Naive thymus-derived CD8-positive, alpha-beta T cell (primary cell): ENCODE measurements around the gene CLASP1. TPM values are rescaled to one million over a fixed set of nuclear protein-coding genes. Genes with fewer than 3 reads are reported as not detected.

Experiments used
- ATAC-seq, 2 donors: fragments of 150-1000 bp; cut with Tn5 transposase in 1 of 2; sonication (Bioruptor Pico), chemical (Tn5 transposase) in 1 of 2; 1 replicate in 1 of 2; 2 replicates in 1 of 2; pipeline ENCODE4 v1.10.0; 2021; ENCODE audit warnings: mild to moderate bottlenecking in 2 of 2, moderate library complexity in 2 of 2
- POLR2A ChIA-PET: fragments of 350-600 bp; sonication (Branson Sonifier 250); formaldehyde crosslinking; loops from one replicate; lab custom pipeline; 2021; ENCODE audit warnings: antibody characterized with exemption; lab: Charles Lee
- DNase-seq, 10 donors: peaks; one replicate each; pipeline versions ENCODE4 v3.0.0 to v3.0.0-alpha.2; 2020 to 2022
- H3K27ac Mint-ChIP-seq, 10 donors: one replicate each; pipeline ENCODE4 v1.8.0; 2020 to 2022; ENCODE audit warnings: mild to moderate bottlenecking in 10 of 10, mixed read lengths in 10 of 10, moderate library complexity in 4 of 10, inconsistent platforms in 1 of 10
- H3K27me3 Mint-ChIP-seq, 5 donors: one replicate each; pipeline ENCODE4 v1.8.0; 2021 to 2022; ENCODE audit warnings: mixed read lengths in 5 of 5
- H3K36me3 Mint-ChIP-seq, 3 donors: one replicate each; pipeline ENCODE4 v1.8.0; 2020 to 2022; ENCODE audit warnings: mixed read lengths in 3 of 3, mild to moderate bottlenecking in 2 of 3, inconsistent platforms in 1 of 3
- H3K4me1 Mint-ChIP-seq, 4 donors: one replicate each; pipeline ENCODE4 v1.8.0; 2021 to 2022; ENCODE audit warnings: mixed read lengths in 4 of 4
- H3K4me3 Mint-ChIP-seq, 10 donors: one replicate each; pipeline ENCODE4 v1.8.0; 2020 to 2022; ENCODE audit warnings: mild to moderate bottlenecking in 10 of 10, mixed read lengths in 10 of 10, moderate library complexity in 6 of 10, inconsistent platforms in 1 of 10
- H3K9me3 Mint-ChIP-seq, 9 donors: one replicate each; pipeline ENCODE4 v1.8.0; 2020 to 2022; ENCODE audit warnings: mixed read lengths in 9 of 9, mild to moderate bottlenecking in 3 of 9, inconsistent platforms in 1 of 9, moderate library complexity in 1 of 9
- polyA plus RNA-seq, 3 donors: library from polyadenylated mRNA; unstranded; fragments of 300-500 nt; fragmentation: Illumina TruSeq; gene quantifications; one replicate each; pipeline ENCODE4 v1.2.3, GENCODE V29; 2021
- total RNA-seq, 8 experiments: library from RNA in 2 of 8; stranded (reverse) in 2 of 8; gene quantifications; one replicate each; pipeline ENCODE4 v1.2.3 and lab custom pipeline; 2021 to 2026

Gene CLASP1
- total and polyA plus RNA-seq, 5 experiments from 2014 or later: 10.8 to 73.5 (median 15.2) TPM

DNA sequence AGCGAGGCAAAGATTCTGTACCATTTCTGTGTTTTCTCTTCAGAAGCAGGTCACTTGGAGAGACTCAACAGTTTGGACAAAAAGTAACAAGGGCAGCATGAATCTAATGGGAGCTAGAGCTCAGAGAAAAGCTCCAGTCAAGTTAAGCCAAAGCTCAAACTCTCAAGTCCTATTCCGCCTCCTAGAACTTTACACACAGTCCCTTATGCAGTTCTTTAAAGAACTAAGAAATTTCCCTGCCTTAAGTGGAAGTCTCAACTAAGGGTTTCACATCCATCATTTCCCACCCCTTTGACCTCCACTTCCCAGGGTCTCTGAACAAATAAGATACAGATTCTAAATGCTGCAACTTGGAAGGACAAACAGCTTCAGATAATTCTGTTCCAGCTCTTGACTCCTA, 239.9 kb downstream of the CLASP1 start:
- H3K36me3 Mint-ChIP-seq: peaks cover 0 to 76% (median 5%) of the 10 kb centered on the region in 3 donors
- peak overlapping the region in 3 of 10 donors; percentile 58 to 76 (median 73) for H3K27ac Mint-ChIP-seq
- H3K27me3 Mint-ChIP-seq: no peaks in the 10 kb centered on the region
- H3K4me3 Mint-ChIP-seq: no peak overlapping the region
- POLR2A ChIA-PET: no interaction called here
- no peak for ATAC-seq
- H3K9me3 Mint-ChIP-seq: no peaks in the 10 kb centered on the region
- peaks cover 0 to 4% (median 0%) of the 10 kb centered on the region in 4 donors for H3K4me1 Mint-ChIP-seq
- DNase-seq: no peak

DNA sequence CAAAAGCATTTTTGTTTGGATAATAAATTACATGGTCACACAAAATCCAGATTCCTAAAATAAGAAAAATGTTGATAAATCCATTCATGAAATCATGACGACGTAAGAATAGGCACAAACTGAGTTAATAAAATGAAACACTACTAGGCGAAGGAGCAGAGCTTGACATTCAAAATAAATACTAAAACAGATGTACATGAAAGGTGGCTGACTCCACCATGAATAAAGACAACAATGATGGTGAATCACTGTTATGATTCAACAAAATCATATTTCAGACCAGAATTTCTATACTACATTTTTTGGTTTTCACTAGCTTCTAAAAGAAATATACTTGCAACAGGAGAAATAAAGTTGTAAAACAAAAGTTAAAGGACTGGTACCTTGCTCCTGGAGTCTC, 240.6 kb downstream of the CLASP1 start:
- no peaks in the 10 kb centered on the region for H3K9me3 Mint-ChIP-seq
- H3K4me3 Mint-ChIP-seq: no peak overlapping the region
- peaks cover 4 to 75% (median 9%) of the 10 kb centered on the region in 3 donors for H3K36me3 Mint-ChIP-seq
- H3K4me1 Mint-ChIP-seq: peaks cover 0 to 4% (median 0%) of the 10 kb centered on the region in 4 donors
- POLR2A ChIA-PET: no interaction called here
- DNase-seq: no peak
- H3K27ac Mint-ChIP-seq: peak overlapping the region in 2 of 10 donors; percentile 3 to 29
- no peaks in the 10 kb centered on the region for H3K27me3 Mint-ChIP-seq
- ATAC-seq: no peak

- H3K4me3 Mint-ChIP-seq: no peak overlapping the region
- POLR2A ChIA-PET: no interaction called here
- no peak overlapping the region for H3K27ac Mint-ChIP-seq
- H3K9me3 Mint-ChIP-seq: no peaks in the 10 kb centered on the region
- DNase-seq (no peak), ATAC-seq (no peak)
- H3K4me1 Mint-ChIP-seq: peaks cover 0 to 7% (median 1%) of the 10 kb centered on the region in 4 donors
- H3K36me3 Mint-ChIP-seq: peaks cover 4 to 91% (median 15%) of the 10 kb centered on the region in 3 donors
- H3K27me3 Mint-ChIP-seq: no peaks in the 10 kb centered on the region
These were observed 244.0 kb downstream of the CLASP1 start for GRCh38 chr2:121405233-121405632.

GRCh38 chr2:121400201-121400600, 249.1 kb downstream of the CLASP1 start:
- H3K27ac Mint-ChIP-seq: no peak overlapping the region
- peaks cover 9 to 89% (median 12%) of the 10 kb centered on the region in 3 donors for H3K36me3 Mint-ChIP-seq
- DNase-seq: no peak
- ATAC-seq: no peak
- H3K4me3 Mint-ChIP-seq: no peak overlapping the region
- H3K9me3 Mint-ChIP-seq: no peaks in the 10 kb centered on the region
- POLR2A ChIA-PET: no interaction called here
- peaks cover 0 to 3% (median 1%) of the 10 kb centered on the region in 4 donors for H3K4me1 Mint-ChIP-seq
- H3K27me3 Mint-ChIP-seq: no peaks in the 10 kb centered on the region

DNA sequence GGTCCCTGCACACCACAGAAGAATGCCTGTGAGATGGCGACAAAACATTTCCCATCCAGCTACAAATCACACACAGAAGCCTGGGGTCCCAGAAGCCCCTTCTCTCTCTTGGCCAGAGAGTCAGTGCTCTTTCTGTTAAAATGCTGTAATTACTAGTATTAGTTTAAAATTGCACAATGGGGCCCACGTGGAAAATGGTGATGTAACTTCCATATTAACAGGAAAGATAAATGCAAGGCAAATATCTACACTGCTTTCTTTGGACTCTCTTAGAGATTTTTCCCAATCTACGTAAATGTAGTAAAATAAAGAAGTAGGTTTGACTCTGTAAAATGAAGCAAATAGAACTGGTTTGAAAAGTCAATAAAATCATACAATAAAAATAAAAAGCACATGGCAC, 250.4 kb downstream of the CLASP1 start:
- no peaks in the 10 kb centered on the region for H3K9me3 Mint-ChIP-seq

GRCh38 chr2:121390082-121390692, 259.1 kb downstream of the CLASP1 start:
- H3K27me3 Mint-ChIP-seq: no peaks in the 10 kb centered on the region
- H3K4me3 Mint-ChIP-seq: no peak overlapping the region
- ATAC-seq (no peak), DNase-seq (no peak)
- POLR2A ChIA-PET: no interaction called here
- no peaks in the 10 kb centered on the region for H3K9me3 Mint-ChIP-seq
- H3K27ac Mint-ChIP-seq: no peak overlapping the region
- no peaks in the 10 kb centered on the region for H3K4me1 Mint-ChIP-seq
- H3K36me3 Mint-ChIP-seq: peaks cover 0 to 83% (median 32%) of the 10 kb centered on the region in 3 donors

More for the DNA sequence above, 250.4 kb downstream of the CLASP1 start:
- Mint-ChIP-seq H3K4me3 (no peak overlapping the region), H3K36me3 (peaks cover 5 to 92% (median 19%) of the 10 kb centered on the region in 3 donors), H3K4me1 (peaks cover 0 to 3% (median 1%) of the 10 kb centered on the region in 4 donors), H3K27ac (peak overlapping the region in 3 of 10 donors; percentile 19 to 72 (median 29)), H3K27me3 (no peaks in the 10 kb centered on the region)
- POLR2A ChIA-PET: no interaction called here
- ATAC-seq: no peak
- no peak for DNase-seq

DNA sequence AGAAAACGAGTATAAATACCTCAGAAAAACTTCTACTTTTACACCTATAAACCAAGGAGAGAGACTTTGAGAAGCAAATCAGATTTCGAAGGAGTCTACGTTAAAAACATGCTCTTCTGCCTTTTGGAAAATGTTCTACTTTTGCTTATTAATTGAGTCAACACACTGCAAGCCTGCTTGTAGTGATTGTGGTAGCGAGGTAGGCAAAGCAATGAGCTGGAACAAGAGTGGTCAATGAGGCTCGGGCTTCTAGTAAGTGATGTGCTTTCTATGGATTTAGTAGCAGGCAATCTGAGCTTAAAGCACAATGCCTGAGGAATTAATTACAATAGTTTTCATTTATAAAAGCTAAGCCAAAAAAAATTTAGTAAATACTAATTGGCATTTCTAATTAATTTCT, 260.9 kb downstream of the CLASP1 start:
- no peak for DNase-seq
- no peak overlapping the region for H3K27ac Mint-ChIP-seq
- H3K27me3 Mint-ChIP-seq: no peaks in the 10 kb centered on the region

DNA sequence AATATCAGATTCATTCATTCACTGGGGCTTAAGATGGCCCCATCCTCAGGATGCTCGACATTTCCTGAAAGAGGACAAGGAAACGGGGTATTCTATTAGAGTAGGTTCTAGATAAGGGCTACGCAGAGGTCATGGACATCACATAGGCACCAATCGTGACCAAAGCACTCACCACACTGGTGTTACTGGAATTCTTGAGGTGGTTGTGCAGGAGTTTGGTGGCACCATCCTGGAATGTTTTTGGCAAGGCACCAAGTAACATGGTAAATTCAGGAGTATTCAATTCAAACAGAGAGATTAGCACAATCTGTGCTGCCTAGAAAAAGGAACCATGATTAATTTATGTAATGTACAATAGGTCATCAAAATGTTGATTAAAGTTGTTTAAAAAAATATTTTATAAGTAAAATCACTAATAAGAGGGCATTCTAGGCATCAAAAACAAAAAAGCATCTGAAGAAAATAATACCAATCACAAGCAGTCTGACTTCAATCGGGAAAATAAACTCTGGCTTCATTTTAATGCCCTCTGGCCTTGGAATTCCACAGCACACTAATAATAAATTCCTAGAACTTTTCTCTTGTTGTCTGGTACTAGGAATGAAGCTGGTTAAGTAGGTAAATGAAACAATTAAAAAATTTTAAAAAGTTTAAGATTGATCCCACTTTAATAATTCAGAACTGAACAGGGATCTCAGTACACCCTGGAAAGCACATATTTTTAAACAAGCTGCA, 261.5 kb downstream of the CLASP1 start:
- H3K4me3 Mint-ChIP-seq: no peak overlapping the region
- POLR2A ChIA-PET: no interaction called here
- H3K27ac Mint-ChIP-seq: no peak overlapping the region
- ATAC-seq (no peak), DNase-seq (no peak)
- H3K36me3 Mint-ChIP-seq: peaks cover 0 to 83% (median 26%) of the 10 kb centered on the region in 3 donors
- no peaks in the 10 kb centered on the region for H3K27me3 Mint-ChIP-seq
- H3K4me1 Mint-ChIP-seq: no peaks in the 10 kb centered on the region
- H3K9me3 Mint-ChIP-seq: no peaks in the 10 kb centered on the region

More for the DNA sequence above, 260.9 kb downstream of the CLASP1 start:
- POLR2A ChIA-PET: no interaction called here
- H3K36me3 Mint-ChIP-seq: peaks cover 0 to 82% (median 23%) of the 10 kb centered on the region in 3 donors
- no peaks in the 10 kb centered on the region for H3K4me1 Mint-ChIP-seq
- no peak for ATAC-seq
- H3K9me3 Mint-ChIP-seq: no peaks in the 10 kb centered on the region
- H3K4me3 Mint-ChIP-seq: no peak overlapping the region

GRCh38 chr2:121386707-121387106, 262.6 kb downstream of the CLASP1 start:
- peaks cover 0 to 84% (median 36%) of the 10 kb centered on the region in 3 donors for H3K36me3 Mint-ChIP-seq
- no peak overlapping the region for H3K4me3 Mint-ChIP-seq
- no peak for DNase-seq
- peak overlapping the region in 1 of 10 donors; percentile 32 for H3K27ac Mint-ChIP-seq
- no peaks in the 10 kb centered on the region for H3K27me3 Mint-ChIP-seq
- H3K9me3 Mint-ChIP-seq: no peaks in the 10 kb centered on the region
- no peak for ATAC-seq
- no peaks in the 10 kb centered on the region for H3K4me1 Mint-ChIP-seq
- POLR2A ChIA-PET: no interaction called here

DNA sequence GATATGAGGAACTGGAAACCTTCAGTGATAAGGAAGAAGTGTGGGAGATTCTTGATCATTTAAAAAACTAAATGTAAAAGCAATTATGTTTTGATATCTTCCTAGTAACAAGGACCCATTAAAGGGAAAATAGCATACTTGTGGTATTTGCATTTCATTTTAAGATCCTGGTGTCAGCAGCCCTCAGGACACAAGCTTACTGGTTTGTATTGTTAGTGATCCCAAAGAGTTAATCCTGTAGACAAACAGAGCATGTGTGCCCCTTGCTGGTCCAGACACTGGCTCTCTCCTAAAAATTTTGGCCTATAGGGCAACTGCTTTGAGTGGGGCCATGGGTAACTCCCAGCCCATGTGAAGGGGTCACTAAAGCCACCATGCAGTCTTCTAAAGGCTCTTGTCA, 263.2 kb downstream of the CLASP1 start:
- Mint-ChIP-seq H3K9me3 (no peaks in the 10 kb centered on the region), H3K36me3 (peaks cover 0 to 84% (median 33%) of the 10 kb centered on the region in 3 donors), H3K4me3 (no peak overlapping the region), H3K4me1 (no peaks in the 10 kb centered on the region), H3K27ac (no peak overlapping the region), H3K27me3 (no peaks in the 10 kb centered on the region)
- POLR2A ChIA-PET: no interaction called here
- ATAC-seq (no peak), DNase-seq (no peak)

DNA sequence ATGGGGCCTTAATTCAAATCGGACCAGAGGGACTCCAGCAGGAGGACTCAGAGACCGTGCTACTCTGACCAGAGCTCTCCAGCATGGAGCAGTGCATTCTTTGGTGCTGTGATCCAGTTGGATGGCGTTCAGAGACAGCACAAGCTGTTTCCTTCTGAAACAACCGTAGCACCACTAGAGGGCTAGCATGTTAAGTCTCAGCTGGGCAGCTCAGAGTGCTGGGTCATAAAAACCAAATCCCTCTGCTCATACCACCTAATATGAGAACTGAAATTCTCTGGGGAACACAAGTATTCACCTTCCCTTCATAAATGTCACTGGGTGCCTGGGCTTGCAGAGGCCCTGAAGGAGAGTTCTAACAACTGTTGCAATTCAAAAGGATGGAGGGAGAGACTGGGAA, 266.5 kb downstream of the CLASP1 start:
- DNase-seq: no peak
- POLR2A ChIA-PET: no interaction called here

DNA sequence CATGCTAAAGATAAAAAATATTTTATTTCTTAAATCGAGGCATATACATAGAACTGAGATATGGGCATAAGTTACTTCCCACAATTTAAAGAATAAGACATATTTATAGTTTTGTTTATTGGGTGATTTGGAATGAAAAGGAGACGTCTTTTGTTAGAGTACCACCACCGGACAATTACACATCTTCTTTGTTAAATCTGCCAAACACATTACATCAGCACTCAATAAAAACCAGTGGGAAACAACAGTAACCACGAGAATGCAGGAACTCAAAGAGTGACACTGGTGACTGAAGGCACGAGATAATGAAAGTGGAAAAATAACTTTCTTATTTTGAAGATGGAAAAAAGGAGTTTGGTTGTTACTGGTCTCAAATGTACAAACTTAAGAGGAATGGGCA, 271.6 kb downstream of the CLASP1 start:
- POLR2A ChIA-PET: no interaction called here
- Mint-ChIP-seq H3K9me3 (no peaks in the 10 kb centered on the region), H3K27ac (peak overlapping the region in 1 of 10 donors; percentile 78), H3K36me3 (peaks cover 5 to 94% (median 35%) of the 10 kb centered on the region in 3 donors), H3K4me3 (no peak overlapping the region), H3K27me3 (no peaks in the 10 kb centered on the region), H3K4me1 (peaks cover 0 to 3% (median 0%) of the 10 kb centered on the region in 4 donors)
- ATAC-seq (no peak), DNase-seq (no peak)

More for the DNA sequence above, 266.5 kb downstream of the CLASP1 start:
- no peaks in the 10 kb centered on the region for H3K9me3 Mint-ChIP-seq
- no peak overlapping the region for H3K4me3 Mint-ChIP-seq
- ATAC-seq: no peak
- H3K27me3 Mint-ChIP-seq: no peaks in the 10 kb centered on the region
- peaks cover 0 to 97% (median 42%) of the 10 kb centered on the region in 3 donors for H3K36me3 Mint-ChIP-seq
- H3K4me1 Mint-ChIP-seq: no peaks in the 10 kb centered on the region
- no peak overlapping the region for H3K27ac Mint-ChIP-seq

DNA sequence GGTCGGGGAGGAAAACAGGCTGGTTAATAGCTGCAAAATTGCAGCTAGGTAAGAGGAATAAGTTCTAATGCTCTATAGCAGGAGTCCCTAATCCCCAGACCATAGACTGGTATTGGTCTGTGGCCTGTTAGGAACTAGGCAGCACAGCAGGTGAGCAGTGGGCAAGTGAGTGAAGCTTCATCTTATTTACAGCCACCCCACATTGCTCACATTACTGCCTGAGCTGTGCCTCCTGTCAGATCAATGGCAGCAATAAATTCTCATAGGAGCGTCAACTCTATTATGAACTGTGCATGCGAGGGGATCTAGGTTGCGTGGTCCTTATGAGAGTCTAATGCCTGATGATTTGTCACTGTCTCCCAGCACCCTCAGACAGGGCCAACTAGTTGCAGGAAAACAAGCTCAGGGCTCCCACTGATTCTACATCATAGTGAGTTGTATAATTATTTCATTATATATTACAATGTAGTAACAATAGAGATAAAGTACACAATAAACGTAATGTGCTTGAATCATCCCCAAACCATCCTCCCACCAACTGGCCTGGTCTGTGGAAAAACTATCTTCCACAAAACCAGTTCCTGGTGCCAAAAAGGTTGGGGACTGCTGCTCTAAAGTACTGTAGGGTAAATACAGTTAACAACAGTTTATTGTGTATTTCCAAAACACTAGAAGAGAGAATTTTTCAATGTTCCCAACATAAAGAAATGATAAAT, 272.6 kb downstream of the CLASP1 start:
- H3K36me3 Mint-ChIP-seq: peaks cover 5 to 93% (median 27%) of the 10 kb centered on the region in 3 donors
- ATAC-seq (no peak), DNase-seq (no peak)
- no peaks in the 10 kb centered on the region for H3K9me3 Mint-ChIP-seq
- peaks cover 0 to 6% (median 0%) of the 10 kb centered on the region in 4 donors for H3K4me1 Mint-ChIP-seq
- H3K27me3 Mint-ChIP-seq: no peaks in the 10 kb centered on the region
- H3K27ac Mint-ChIP-seq: no peak overlapping the region
- no peak overlapping the region for H3K4me3 Mint-ChIP-seq
- POLR2A ChIA-PET: no interaction called here
